CD4-positive, CD25-positive, alpha-beta regulatory T cell (primary cell): Measurements from ENCODE around the gene CKLF. TPM values are rescaled to one million over a fixed set of nuclear protein-coding genes. Genes with fewer than 3 reads are reported as not detected.

Source experiments
- ATAC-seq, 2 donors: fragments of 150-1000 bp; cut with Tn5 transposase; one replicate each; pipeline ENCODE4 v1.10.0; 2021; ENCODE audit warnings: low read depth in 2 of 2, moderate number of reproducible peaks in 2 of 2, moderate library complexity in 1 of 2
- DNase-seq, 3 donors: peaks; one replicate each; pipeline versions ENCODE4 v3.0.0 to v3.0.0-alpha.2; 2012 to 2022; ENCODE audit warnings: mixed read lengths in 1 of 3
- H3K27ac ChIP-seq: one replicate; pipeline ENCODE4 v1.7.0; 2013; ENCODE audit warnings: mild to moderate bottlenecking, low read length; ENCODE audit not compliant: insufficient read depth, poor library complexity, severe bottlenecking
- H3K27me3 ChIP-seq: one replicate; pipeline ENCODE4 v1.7.0; 2013; ENCODE audit warnings: low read length; ENCODE audit not compliant: control insufficient read depth, insufficient read depth
- H3K36me3 ChIP-seq: one replicate; pipeline ENCODE4 v1.7.0; 2013; ENCODE audit warnings: mild to moderate bottlenecking, low read length, moderate library complexity; ENCODE audit not compliant: control insufficient read depth, insufficient read depth
- H3K4me1 ChIP-seq: 2 replicates; pipeline ENCODE4 v1.7.0; 2013; ENCODE audit warnings: mild to moderate bottlenecking, low read length; ENCODE audit not compliant: insufficient read depth, control insufficient read depth, poor library complexity, severe bottlenecking
- H3K4me3 ChIP-seq: one replicate; pipeline ENCODE4 v1.7.0; 2013; ENCODE audit warnings: low read depth, mild to moderate bottlenecking, low read length, moderate library complexity
- H3K9me3 ChIP-seq, 2 experiments: 1 replicate in 1 of 2; 2 replicates in 1 of 2; pipeline ENCODE4 v1.7.0; 2013; ENCODE audit warnings: low read length in 2 of 2, mild to moderate bottlenecking in 1 of 2, moderate library complexity in 1 of 2; ENCODE audit not compliant: control insufficient read depth in 2 of 2
- H3K27ac Mint-ChIP-seq, 3 donors: one replicate each; pipeline ENCODE4 v1.8.0; 2020 to 2022; ENCODE audit warnings: mild to moderate bottlenecking in 3 of 3, mixed read lengths in 3 of 3, moderate library complexity in 2 of 3
- H3K27me3 Mint-ChIP-seq: one replicate; pipeline ENCODE4 v1.8.0; 2022; ENCODE audit warnings: mild to moderate bottlenecking, mixed read lengths
- H3K36me3 Mint-ChIP-seq: one replicate; pipeline ENCODE4 v1.8.0; 2020; ENCODE audit warnings: mixed read lengths
- H3K4me1 Mint-ChIP-seq, 4 donors: one replicate each; pipeline ENCODE4 v1.8.0; 2020 to 2022; ENCODE audit warnings: mixed read lengths in 4 of 4, mild to moderate bottlenecking in 1 of 4
- H3K4me3 Mint-ChIP-seq, 4 donors: one replicate each; pipeline ENCODE4 v1.8.0; 2020 to 2022; ENCODE audit warnings: mild to moderate bottlenecking in 4 of 4, mixed read lengths in 4 of 4, moderate library complexity in 3 of 4
- H3K9me3 Mint-ChIP-seq, 7 donors: one replicate each; pipeline ENCODE4 v1.8.0; 2020 to 2022; ENCODE audit warnings: mixed read lengths in 7 of 7, mild to moderate bottlenecking in 3 of 7, moderate library complexity in 2 of 7
- polyA plus RNA-seq, 4 donors: library from polyadenylated mRNA; unstranded; fragments of 300-500 nt; fragmentation: Illumina TruSeq; gene quantifications; one replicate each; pipeline ENCODE4 v1.2.3, GENCODE V29; 2021
- total RNA-seq: library from RNA; stranded (reverse); gene quantifications from one replicate; pipeline ENCODE4 v1.2.3, GENCODE V29; 2022

The CKLF gene, protein sequence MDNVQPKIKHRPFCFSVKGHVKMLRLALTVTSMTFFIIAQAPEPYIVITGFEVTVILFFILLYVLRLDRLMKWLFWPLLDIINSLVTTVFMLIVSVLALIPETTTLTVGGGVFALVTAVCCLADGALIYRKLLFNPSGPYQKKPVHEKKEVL
- total RNA-seq = 48.2 TPM
- 100 to 1,000 TPM; 157 to 242 (median 168) TPM for polyA plus RNA-seq

GRCh38 chr16:66552286-66553177 is at the start of gene CKLF:
CKLF (plus strand) TSS chr16:66552576; CDS start chr16:66552716, 140 bp downstream.
- peak within 1 kb of the TSS; percentile 97 for H3K4me3 ChIP-seq

DNA sequence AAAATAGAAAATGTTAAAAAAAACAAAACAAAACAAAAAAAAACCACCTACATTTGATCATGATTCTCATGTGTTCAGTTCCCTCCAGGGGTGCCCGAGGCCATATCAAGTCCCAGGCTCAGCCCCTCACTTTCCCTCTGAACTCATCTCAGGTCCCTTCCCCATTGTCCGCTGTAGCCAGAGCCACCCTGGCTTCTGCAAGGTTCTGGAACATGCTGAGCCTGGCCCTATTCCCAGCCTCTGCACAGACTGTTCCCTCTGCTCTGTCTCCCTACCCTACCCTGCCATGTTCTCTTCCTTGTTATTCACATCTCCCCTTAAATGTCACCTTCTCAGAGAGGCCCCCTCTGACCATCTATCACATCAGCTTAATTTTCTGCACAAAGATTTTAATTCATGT is 49.3 kb upstream of the CKLF start:
- Histone ChIP-seq H3K36me3 (no peaks in the 10 kb centered on the region), H3K4me3 (no peak overlapping the region), H3K4me1 (no peaks in the 10 kb centered on the region), H3K27me3 (no peaks in the 10 kb centered on the region), H3K9me3 (no peaks in the 10 kb centered on the region), H3K27ac (no peak overlapping the region)
- Mint-ChIP-seq H3K9me3 (peaks cover 0 to 1% (median 0%) of the 10 kb centered on the region in 7 donors), H3K36me3 (no peaks in the 10 kb centered on the region), H3K27ac (peak overlapping the region in 1 of 3 donors; percentile 52), H3K27me3 (no peaks in the 10 kb centered on the region), H3K4me1 (peaks cover 0 to 18% (median 4%) of the 10 kb centered on the region in 4 donors), H3K4me3 (no peak overlapping the region)
- DNase-seq (no peak), ATAC-seq (no peak)

More at GRCh38 chr16:66552286-66553177, at the start of gene CKLF:
- Histone ChIP-seq H3K36me3 (peaks cover 10% of the 10 kb centered on the region), H3K27me3 (no peaks in the 10 kb centered on the region), H3K4me1 (peaks cover 83% of the 10 kb centered on the region), H3K9me3 (no peaks in the 10 kb centered on the region), H3K27ac (peak within 1 kb of the TSS; percentile 88)
- Mint-ChIP-seq H3K27me3 (no peaks in the 10 kb centered on the region), H3K9me3 (no peaks in the 10 kb centered on the region), H3K4me3 (peak within 1 kb of the TSS; percentile 97 to 99 (median 98)), H3K27ac (peak within 1 kb of the TSS; percentile 92 to 98 (median 97)), H3K36me3 (peaks cover 6% of the 10 kb centered on the region), H3K4me1 (peaks cover 44 to 88% (median 69%) of the 10 kb centered on the region in 4 donors)
- peak; percentile 78 to 80 for ATAC-seq
- DNase-seq = peak; percentile 85 to 94 (median 93)

DNA sequence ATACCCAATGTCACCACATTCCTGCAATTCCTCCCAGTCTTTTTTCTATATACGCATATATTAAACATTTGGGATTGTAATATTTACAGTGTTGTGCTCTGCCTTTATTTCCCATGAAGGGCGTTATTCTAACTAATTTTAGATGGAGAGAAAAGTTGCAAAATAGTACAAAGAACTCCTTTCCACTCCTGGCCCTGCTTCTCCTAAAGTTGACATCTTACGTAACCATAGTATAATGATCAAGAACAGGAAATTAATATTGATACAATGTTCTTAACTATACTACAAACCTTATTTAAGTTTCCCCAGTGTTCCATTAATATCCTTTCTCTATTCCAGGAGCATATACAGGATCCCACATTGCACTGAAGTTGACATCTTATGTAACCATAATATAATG is 48.8 kb upstream of the CKLF start:
- no peaks in the 10 kb centered on the region for H3K27me3 ChIP-seq
- Mint-ChIP-seq H3K27ac (peak overlapping the region in 1 of 3 donors; percentile 44), H3K4me1 (peaks cover 2 to 19% (median 4%) of the 10 kb centered on the region in 4 donors), H3K36me3 (no peaks in the 10 kb centered on the region), H3K4me3 (no peak overlapping the region), H3K27me3 (no peaks in the 10 kb centered on the region), H3K9me3 (peaks cover 0 to 1% (median 0%) of the 10 kb centered on the region in 7 donors)
- H3K27ac ChIP-seq = no peak overlapping the region
- H3K4me1 ChIP-seq = no peaks in the 10 kb centered on the region
- H3K36me3 ChIP-seq = no peaks in the 10 kb centered on the region
- ATAC-seq (no peak), DNase-seq (no peak)
- H3K4me3 ChIP-seq = no peak overlapping the region
- no peaks in the 10 kb centered on the region for H3K9me3 ChIP-seq

- no peaks in the 10 kb centered on the region for H3K27me3 ChIP-seq
- no peaks in the 10 kb centered on the region for H3K4me1 ChIP-seq
- H3K4me3 ChIP-seq = no peak overlapping the region
- DNase-seq (no peak), ATAC-seq (no peak)
- H3K36me3 Mint-ChIP-seq = no peaks in the 10 kb centered on the region
- H3K9me3 Mint-ChIP-seq = no peaks in the 10 kb centered on the region
- H3K9me3 ChIP-seq = no peaks in the 10 kb centered on the region
- no peak overlapping the region for H3K27ac Mint-ChIP-seq
- H3K4me1 Mint-ChIP-seq = peaks cover 5 to 27% (median 9%) of the 10 kb centered on the region in 4 donors
- no peaks in the 10 kb centered on the region for H3K27me3 Mint-ChIP-seq
- no peak overlapping the region for H3K27ac ChIP-seq
- H3K4me3 Mint-ChIP-seq = no peak overlapping the region
- H3K36me3 ChIP-seq = no peaks in the 10 kb centered on the region
These were observed 44.6 kb upstream of the CKLF start for GRCh38 chr16:66507731-66508239.

DNA sequence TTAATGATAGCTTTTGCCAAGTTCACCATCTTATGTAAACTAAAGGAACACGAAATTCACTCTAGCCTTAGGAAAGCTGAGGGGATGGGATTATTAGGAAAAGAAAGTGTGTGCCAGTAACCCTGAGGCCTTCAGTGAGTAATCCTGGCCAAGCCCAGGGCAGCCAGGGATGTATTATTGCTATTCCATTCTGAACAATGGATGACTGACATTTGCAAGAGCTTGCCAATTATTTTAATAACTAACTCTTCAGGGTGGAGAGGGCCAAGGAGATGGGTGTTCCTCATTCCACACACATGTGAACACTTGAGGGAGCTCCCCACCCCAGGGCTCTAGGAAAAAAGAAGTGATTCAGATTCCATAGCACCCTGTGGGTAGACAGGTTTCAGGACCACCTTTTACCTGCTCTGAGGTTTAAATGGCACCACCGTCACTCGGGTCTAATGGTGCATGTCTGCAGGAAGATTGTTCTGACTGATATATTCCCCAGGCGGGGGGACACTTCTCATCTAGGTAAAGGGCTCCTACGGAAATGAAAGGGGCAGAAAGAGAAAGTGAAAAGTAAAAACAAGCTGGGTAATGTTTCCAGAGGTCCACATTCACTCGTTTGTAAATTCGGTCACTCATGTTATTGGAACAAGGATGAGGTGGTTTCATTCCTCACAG is 44.0 kb upstream of the CKLF start:
- no peaks in the 10 kb centered on the region for H3K9me3 Mint-ChIP-seq
- H3K4me3 ChIP-seq = no peak overlapping the region
- H3K4me1 Mint-ChIP-seq = peaks cover 5 to 26% (median 10%) of the 10 kb centered on the region in 4 donors
- no peaks in the 10 kb centered on the region for H3K36me3 ChIP-seq
- no peaks in the 10 kb centered on the region for H3K27me3 ChIP-seq
- no peak overlapping the region for H3K27ac ChIP-seq
- ATAC-seq (no peak), DNase-seq (no peak)
- H3K27ac Mint-ChIP-seq = peak overlapping the region in 2 of 3 donors; percentile 12 to 42
- no peaks in the 10 kb centered on the region for H3K27me3 Mint-ChIP-seq
- H3K9me3 ChIP-seq = no peaks in the 10 kb centered on the region
- no peaks in the 10 kb centered on the region for H3K4me1 ChIP-seq
- H3K4me3 Mint-ChIP-seq = no peak overlapping the region
- no peaks in the 10 kb centered on the region for H3K36me3 Mint-ChIP-seq

DNA sequence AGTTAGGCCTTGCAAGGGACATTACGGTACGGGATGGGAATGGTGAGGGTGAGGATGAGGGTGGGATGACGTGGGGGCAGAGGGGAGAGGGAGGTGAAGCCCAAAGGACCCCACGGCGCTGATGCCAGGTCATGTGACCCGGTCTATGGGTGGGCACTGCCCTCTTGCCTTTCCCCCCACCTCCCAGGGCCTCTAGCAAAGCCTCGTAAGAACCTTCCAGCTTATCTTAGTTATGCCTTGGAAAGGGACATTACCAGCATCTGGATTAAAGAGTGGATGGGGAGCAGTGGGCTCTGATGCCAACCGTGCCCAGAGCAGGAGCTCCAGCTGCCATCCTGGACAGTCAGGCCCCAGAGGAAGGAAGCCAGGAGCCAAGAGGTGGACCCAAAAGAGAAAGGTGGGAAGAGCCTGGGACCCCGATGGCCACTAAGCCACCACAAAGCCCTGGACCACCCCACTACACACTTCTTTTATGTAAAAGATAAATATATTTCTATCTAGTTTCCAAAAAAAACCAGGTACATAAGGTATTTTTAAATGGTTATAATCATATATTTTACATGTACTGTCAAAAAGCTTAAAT is 43.4 kb upstream of the CKLF start:
- Histone ChIP-seq H3K36me3 (no peaks in the 10 kb centered on the region), H3K4me3 (no peak overlapping the region), H3K4me1 (no peaks in the 10 kb centered on the region), H3K27me3 (no peaks in the 10 kb centered on the region), H3K27ac (no peak overlapping the region), H3K9me3 (no peaks in the 10 kb centered on the region)
- Mint-ChIP-seq H3K36me3 (no peaks in the 10 kb centered on the region), H3K27me3 (no peaks in the 10 kb centered on the region), H3K4me3 (no peak overlapping the region), H3K4me1 (peaks cover 5 to 20% (median 10%) of the 10 kb centered on the region in 4 donors), H3K9me3 (no peaks in the 10 kb centered on the region), H3K27ac (peak overlapping the region in 1 of 3 donors; percentile 12)
- ATAC-seq (no peak), DNase-seq (no peak)

- Mint-ChIP-seq H3K4me3 (no peak overlapping the region), H3K27ac (peak overlapping the region in 1 of 3 donors; percentile 72), H3K9me3 (no peaks in the 10 kb centered on the region), H3K4me1 (peaks cover 5 to 17% (median 10%) of the 10 kb centered on the region in 4 donors), H3K36me3 (no peaks in the 10 kb centered on the region), H3K27me3 (no peaks in the 10 kb centered on the region)
- no peaks in the 10 kb centered on the region for H3K36me3 ChIP-seq
- H3K27ac ChIP-seq = no peak overlapping the region
- H3K9me3 ChIP-seq = no peaks in the 10 kb centered on the region
- no peaks in the 10 kb centered on the region for H3K27me3 ChIP-seq
- H3K4me3 ChIP-seq = no peak overlapping the region
- ATAC-seq (no peak), DNase-seq (no peak)
- no peaks in the 10 kb centered on the region for H3K4me1 ChIP-seq
These were observed 42.8 kb upstream of the CKLF start for GRCh38 chr16:66509576-66509975.
